NT2/D1 (cell line): Measurements from ENCODE around the gene ZCCHC2.

Source experiments
- YY1 ChIP-seq: IDR thresholded peaks from 2 replicates; pipeline ENCODE4 v1.6.1; 2011; ENCODE audit not compliant: insufficient read length, insufficient read depth
- ZNF274 ChIP-seq: IDR thresholded peaks from 2 replicates; pipeline ENCODE4 v1.6.1; 2011; ENCODE audit warnings: mild to moderate bottlenecking, low read depth, low read length

GRCh38 chr18:62558015-62558663 is 35.3 kb downstream of the ZCCHC2 start:
- TF ChIP-seq YY1 (no peak), ZNF274 (no peak)
